Sigmoid colon (tissue), 7 donors: ENCODE data around the gene SIPA1L2. TPM values are rescaled to one million over a fixed set of nuclear protein-coding genes. Genes with fewer than 3 reads are reported as not detected.

ENCODE experiments used
- DNase-seq: peaks from one replicate; pipeline ENCODE4 v3.0.0-alpha.2; 2019
- H3K27ac ChIP-seq, 4 donors: fragments of 200-600 bp; sonication (generic); one replicate each; pipeline ENCODE4 v1.5.1; 2016 to 2019; ENCODE audit warnings: mild to moderate bottlenecking in 1 of 4
- H3K27me3 ChIP-seq, 3 donors: fragments of 200-600 bp; sonication (generic); one replicate each; pipeline ENCODE4 v1.5.1; 2019; ENCODE audit warnings: mild to moderate bottlenecking in 1 of 3
- H3K36me3 ChIP-seq, 4 donors: fragments of 200-600 bp; sonication (generic); one replicate each; pipeline ENCODE4 v1.5.1; 2016 to 2019
- H3K4me1 ChIP-seq, 4 donors: fragments of 200-600 bp; sonication (generic); one replicate each; pipeline ENCODE4 v1.5.1; 2017 to 2019
- H3K4me3 ChIP-seq, 4 donors: fragments of 200-600 bp; sonication (generic); one replicate each; pipeline ENCODE4 v1.5.1; 2017 to 2019; ENCODE audit warnings: mild to moderate bottlenecking in 2 of 4, moderate library complexity in 1 of 4
- H3K9me3 ChIP-seq, 4 donors: fragments of 200-600 bp in 3 of 4; sonication (generic) in 3 of 4; one replicate each; pipeline versions ENCODE4 v1.5.1 to v1.6.1; 2013 to 2019
- EP300 ChIP-seq, 4 donors: sonication (generic); formaldehyde crosslinking; IDR thresholded peaks; one replicate each; pipeline ENCODE4 v1.6.1; 2017; ENCODE audit warnings: antibody characterized with exemption in 4 of 4
- POLR2A ChIP-seq, 2 donors: fragments of 450-650 bp; IDR thresholded peaks; one replicate each; pipeline ENCODE4 v1.6.1; 2016; ENCODE audit warnings: antibody characterized with exemption in 2 of 2, mild to moderate bottlenecking in 2 of 2, moderate library complexity in 2 of 2
- POLR2AphosphoS5 ChIP-seq, 4 donors: sonication (generic); formaldehyde crosslinking; IDR thresholded peaks; one replicate each; pipeline ENCODE4 v1.6.1; 2017; ENCODE audit warnings: antibody characterized with exemption in 4 of 4
- WGBS, 2 donors: extraction: QIAGEN DNeasy Blood & Tissue Kit; methylation state at CpG; one replicate each; pipeline ENCODE4 v1.1.7; 2013; 5-methylcytosine and 5-hydroxymethylcytosine counted together
- intact Hi-C: fragments of 100-400 bp; cut with DNase I; formaldehyde crosslinking; loops from one replicate; pipeline ENCODE4 v1.15.1; 2023
- polyA plus RNA-seq, 3 donors: library from polyadenylated mRNA; stranded (reverse); fragments of 200-250 nt; gene quantifications; one replicate each; pipeline ENCODE4 v1.2.3, GENCODE V29; 2013
- total RNA-seq, 4 donors: library from RNA; depleted of rRNA; stranded (reverse); fragments of >200 nt; gene quantifications; one replicate each; pipeline ENCODE4 v1.1.0, GENCODE V29; 2016
- TF ChIP-seq, protein P1 (sequence below), 4 experiments: fragments of 450-650 bp in 3 of 4; fragments of 200-600 bp in 1 of 4; IDR thresholded peaks; one replicate each; pipeline ENCODE4 v1.5.1; 2016 to 2019; ENCODE audit warnings: antibody characterized with exemption in 4 of 4, mild to moderate bottlenecking in 3 of 4, moderate library complexity in 2 of 4
- donor health status: healthy with polysubstance abuse.
- donor health status: Bipolar disorder and iron deficiency.
- donor health status: healthy.

Gene SIPA1L2
- total and polyA plus RNA-seq, 7 donors: 16.2 to 42.5 (median 22.5) TPM

GRCh38 chr1:232664844-232665777 is 35.2 kb upstream of the SIPA1L2 start:
- no peaks in the 10 kb centered on the region for H3K4me1 ChIP-seq
- no peak overlapping the region for H3K27ac ChIP-seq
- H3K4me3 ChIP-seq: no peak overlapping the region
- H3K9me3 ChIP-seq: no peaks in the 10 kb centered on the region
- DNase-seq: no peak
- H3K36me3 ChIP-seq: no peaks in the 10 kb centered on the region
- WGBS, 2 donors: 82 to 84% methylated on average over 3 of the region's 3 CpGs
- TF ChIP-seq POLR2AphosphoS5 (IDR thresholded peaks at IDR 0.05): no peak
- TF ChIP-seq POLR2A (IDR thresholded peaks at IDR 0.05): no peak
- intact Hi-C loops: no loop called here
- H3K27me3 ChIP-seq: no peaks in the 10 kb centered on the region

DNA sequence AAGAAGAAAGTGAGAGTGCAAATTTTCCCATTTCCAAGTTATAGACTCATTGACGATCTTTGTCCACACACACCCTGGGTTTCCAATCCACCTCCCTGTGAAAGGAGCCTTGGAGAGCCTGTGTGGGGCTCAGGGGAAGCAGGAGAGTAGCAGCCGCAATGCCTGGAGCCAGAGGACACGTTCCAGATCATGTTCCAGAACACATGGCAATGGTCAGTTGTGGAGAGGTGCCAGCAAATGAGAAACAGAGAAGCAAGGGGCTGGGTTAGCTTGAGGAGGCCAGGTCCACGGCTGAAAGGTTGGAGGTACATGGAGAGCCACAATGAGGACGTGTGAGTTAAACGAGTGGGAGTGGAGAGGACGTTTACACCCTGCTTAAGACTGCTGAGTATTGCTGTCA is 33.0 kb upstream of the SIPA1L2 start:
- Histone ChIP-seq H3K27ac (no peak overlapping the region), H3K4me3 (no peak overlapping the region), H3K27me3 (no peaks in the 10 kb centered on the region), H3K36me3 (no peaks in the 10 kb centered on the region), H3K9me3 (no peaks in the 10 kb centered on the region), H3K4me1 (peaks cover 0 to 8% (median 0%) of the 10 kb centered on the region in 4 donors)
- intact Hi-C loops: no loop called here
- no peak for DNase-seq
- 66 to 76% methylated on average over 7 of the region's 7 CpGs for WGBS, 2 donors
- no peak for TF ChIP-seq EP300 (IDR thresholded peaks at IDR 0.05)
- TF ChIP-seq, protein P1, sequence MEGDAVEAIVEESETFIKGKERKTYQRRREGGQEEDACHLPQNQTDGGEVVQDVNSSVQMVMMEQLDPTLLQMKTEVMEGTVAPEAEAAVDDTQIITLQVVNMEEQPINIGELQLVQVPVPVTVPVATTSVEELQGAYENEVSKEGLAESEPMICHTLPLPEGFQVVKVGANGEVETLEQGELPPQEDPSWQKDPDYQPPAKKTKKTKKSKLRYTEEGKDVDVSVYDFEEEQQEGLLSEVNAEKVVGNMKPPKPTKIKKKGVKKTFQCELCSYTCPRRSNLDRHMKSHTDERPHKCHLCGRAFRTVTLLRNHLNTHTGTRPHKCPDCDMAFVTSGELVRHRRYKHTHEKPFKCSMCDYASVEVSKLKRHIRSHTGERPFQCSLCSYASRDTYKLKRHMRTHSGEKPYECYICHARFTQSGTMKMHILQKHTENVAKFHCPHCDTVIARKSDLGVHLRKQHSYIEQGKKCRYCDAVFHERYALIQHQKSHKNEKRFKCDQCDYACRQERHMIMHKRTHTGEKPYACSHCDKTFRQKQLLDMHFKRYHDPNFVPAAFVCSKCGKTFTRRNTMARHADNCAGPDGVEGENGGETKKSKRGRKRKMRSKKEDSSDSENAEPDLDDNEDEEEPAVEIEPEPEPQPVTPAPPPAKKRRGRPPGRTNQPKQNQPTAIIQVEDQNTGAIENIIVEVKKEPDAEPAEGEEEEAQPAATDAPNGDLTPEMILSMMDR (IDR thresholded peaks at IDR 0.05): no peak
- TF ChIP-seq POLR2AphosphoS5 (IDR thresholded peaks at IDR 0.05): no peak
- TF ChIP-seq POLR2A (IDR thresholded peaks at IDR 0.05): no peak

DNA sequence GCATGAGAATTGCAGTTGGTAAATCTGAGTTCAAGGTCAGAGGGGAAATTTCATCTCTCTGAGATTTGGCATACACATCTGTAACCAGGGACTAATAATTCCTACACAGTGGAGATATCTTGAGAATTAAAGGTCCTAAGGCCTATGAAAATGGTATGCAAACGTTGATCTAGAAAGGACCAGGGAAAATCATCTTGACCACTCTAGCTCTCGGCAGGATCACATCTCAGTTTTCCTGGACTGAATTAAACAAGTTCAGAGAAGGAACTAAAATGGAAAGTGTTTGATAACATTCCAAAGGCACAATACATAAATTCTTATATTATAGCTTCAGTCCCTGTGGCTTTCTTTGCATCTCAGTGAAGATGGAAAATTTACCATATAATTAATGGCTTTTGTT is 28.5 kb upstream of the SIPA1L2 start:
- no peak for DNase-seq
- WGBS, 2 donors: 85% methylated on average over 2 of the region's 2 CpGs
- Histone ChIP-seq H3K9me3 (no peaks in the 10 kb centered on the region), H3K4me3 (no peak overlapping the region), H3K27me3 (no peaks in the 10 kb centered on the region), H3K27ac (no peak overlapping the region), H3K36me3 (no peaks in the 10 kb centered on the region), H3K4me1 (peaks cover 0 to 29% (median 11%) of the 10 kb centered on the region in 4 donors)
- TF ChIP-seq POLR2A (IDR thresholded peaks at IDR 0.05): no peak
- TF ChIP-seq POLR2AphosphoS5 (IDR thresholded peaks at IDR 0.05): no peak
- TF ChIP-seq, protein P1 (IDR thresholded peaks at IDR 0.05): no peak
- no peak for TF ChIP-seq EP300 (IDR thresholded peaks at IDR 0.05)
- intact Hi-C loops: no loop called here

DNA sequence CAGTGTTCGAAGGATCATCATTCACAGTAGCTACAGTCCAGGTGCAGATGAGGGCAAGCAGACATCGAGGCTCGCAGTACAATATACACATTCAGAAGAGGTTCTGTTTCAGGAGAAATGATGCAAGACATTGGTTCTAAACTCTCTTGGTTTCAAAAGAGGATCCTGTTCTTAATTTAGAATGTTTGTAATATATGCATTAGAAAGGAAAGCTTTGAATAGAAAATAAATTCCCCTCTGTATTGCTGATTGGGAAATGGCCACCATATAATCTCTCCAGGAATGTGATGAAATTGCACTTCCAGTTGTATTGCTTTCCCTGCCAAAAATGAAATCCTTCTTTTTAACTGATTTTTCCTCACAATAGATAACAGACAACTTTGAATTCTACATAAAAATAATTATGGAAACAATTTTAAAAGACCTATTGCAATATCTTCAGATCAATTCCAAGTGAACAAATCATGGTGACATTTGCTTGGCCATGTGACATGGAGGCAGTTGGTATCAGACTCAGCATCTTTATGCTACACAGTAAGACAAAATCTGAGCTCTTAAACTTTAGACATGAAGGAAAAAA is 27.6 kb upstream of the SIPA1L2 start:
- no peak for DNase-seq
- Histone ChIP-seq H3K27me3 (no peaks in the 10 kb centered on the region), H3K4me1 (peaks cover 0 to 30% (median 11%) of the 10 kb centered on the region in 4 donors), H3K27ac (no peak overlapping the region), H3K36me3 (no peaks in the 10 kb centered on the region), H3K4me3 (no peak overlapping the region), H3K9me3 (no peaks in the 10 kb centered on the region)
- intact Hi-C loops: no loop called here
- WGBS, 2 donors: 72 to 88% methylated on average over 3 of the region's 3 CpGs
- no peak for TF ChIP-seq POLR2AphosphoS5 (IDR thresholded peaks at IDR 0.05)
- no peak for TF ChIP-seq POLR2A (IDR thresholded peaks at IDR 0.05)
- TF ChIP-seq, protein P1 (IDR thresholded peaks at IDR 0.05): no peak
- TF ChIP-seq EP300 (IDR thresholded peaks at IDR 0.05): no peak

DNA sequence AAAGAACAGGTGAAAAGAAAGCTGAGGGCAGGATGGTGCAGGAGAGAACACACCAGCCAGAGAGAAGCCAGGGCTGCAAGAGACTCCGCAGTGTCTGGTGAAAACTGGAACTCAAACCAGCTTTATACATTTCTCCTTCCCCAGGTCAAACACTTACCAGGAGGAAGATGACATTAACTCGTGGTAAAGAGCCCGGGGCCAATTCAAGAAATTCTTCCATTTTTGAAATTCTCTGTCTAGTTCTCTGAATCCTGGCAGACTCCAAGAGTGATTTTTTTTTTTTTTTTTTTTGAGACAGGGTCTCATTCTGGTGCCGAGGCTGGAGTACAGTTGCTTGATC is 25.8 kb upstream of the SIPA1L2 start:
- Histone ChIP-seq H3K27ac (no peak overlapping the region), H3K4me1 (peaks cover 0 to 30% (median 11%) of the 10 kb centered on the region in 4 donors), H3K27me3 (no peaks in the 10 kb centered on the region), H3K36me3 (no peaks in the 10 kb centered on the region), H3K9me3 (no peaks in the 10 kb centered on the region), H3K4me3 (no peak overlapping the region)
- WGBS, 2 donors: 75 to 92% methylated on average over 4 of the region's 4 CpGs
- no peak for DNase-seq
- no peak for TF ChIP-seq POLR2A (IDR thresholded peaks at IDR 0.05)
- no peak for TF ChIP-seq EP300 (IDR thresholded peaks at IDR 0.05)
- TF ChIP-seq, protein P1 (IDR thresholded peaks at IDR 0.05): no peak
- no peak for TF ChIP-seq POLR2AphosphoS5 (IDR thresholded peaks at IDR 0.05)
- intact Hi-C loops: no loop called here
